Spleen (tissue), 11 donors: Measurements from ENCODE around the gene CRB1. TPM values are rescaled to one million over a fixed set of nuclear protein-coding genes. Genes with fewer than 3 reads are reported as not detected.

Experiments
- DNase-seq: peaks from one replicate; pipeline ENCODE4 v3.0.0-alpha.2; 2020
- H3K27ac ChIP-seq, 8 donors: fragments of 200-600 bp; sonication (generic) in 7 of 8; 1 replicate in 4 of 8; 2 replicates in 4 of 8; pipeline versions ENCODE4 v1.5.0 to v1.8.0; 2016 to 2021; ENCODE audit warnings: inconsistent platforms in 4 of 8, mild to moderate bottlenecking in 4 of 8, moderate library complexity in 1 of 8
- H3K27me3 ChIP-seq, 7 donors: fragments of 200-600 bp; sonication (generic) in 6 of 7; replicated peaks in 1 of 7; 1 replicate in 4 of 7; 2 replicates in 3 of 7; pipeline versions ENCODE4 v1.5.0 to v1.8.0; 2016 to 2021; ENCODE audit warnings: inconsistent platforms in 3 of 7, mild to moderate bottlenecking in 1 of 7
- H3K36me3 ChIP-seq, 6 donors: fragments of 200-600 bp; sonication (generic) in 5 of 6; 1 replicate in 4 of 6; 2 replicates in 2 of 6; pipeline versions ENCODE4 v1.5.0 to v1.8.0; 2016 to 2021; ENCODE audit warnings: inconsistent platforms in 2 of 6
- H3K4me1 ChIP-seq, 6 donors: fragments of 200-600 bp; sonication (generic) in 5 of 6; 1 replicate in 3 of 6; 2 replicates in 3 of 6; pipeline versions ENCODE4 v1.5.0 to v1.8.0; 2016 to 2021; ENCODE audit warnings: inconsistent platforms in 3 of 6
- H3K4me3 ChIP-seq, 8 donors: fragments of 200-600 bp; sonication (generic) in 7 of 8; 1 replicate in 4 of 8; 2 replicates in 4 of 8; pipeline versions ENCODE4 v1.5.0 to v1.8.0; 2016 to 2021; ENCODE audit warnings: inconsistent platforms in 4 of 8, mild to moderate bottlenecking in 4 of 8, moderate library complexity in 2 of 8
- H3K9me3 ChIP-seq, 8 donors: fragments of 200-600 bp; sonication (generic) in 7 of 8; 1 replicate in 4 of 8; 2 replicates in 4 of 8; pipeline versions ENCODE4 v1.5.0 to v1.8.0; 2016 to 2021; ENCODE audit warnings: inconsistent platforms in 4 of 8
- CTCF ChIP-seq, 11 experiments: fragments of 200-600 bp in 7 of 11; fragments of 450-650 bp in 4 of 11; sonication (generic) in 4 of 11; IDR thresholded peaks in 8 of 11; conservative IDR thresholded peaks in 3 of 11; 1 replicate in 7 of 11; 2 replicates in 4 of 11; pipeline versions ENCODE4 v1.4.0 to v1.8.0; 2016 to 2021; ENCODE audit warnings: antibody characterized with exemption in 11 of 11, inconsistent platforms in 4 of 11, mild to moderate bottlenecking in 1 of 11
- POLR2A ChIP-seq, 3 donors: fragments of 450-650 bp; IDR thresholded peaks; one replicate each; pipeline ENCODE4 v1.5.1; 2017; ENCODE audit warnings: antibody characterized with exemption in 3 of 3, mild to moderate bottlenecking in 1 of 3
- POLR2AphosphoS5 ChIP-seq, 3 donors: sonication (generic); formaldehyde crosslinking; IDR thresholded peaks; one replicate each; pipeline ENCODE4 v1.5.1; 2017; ENCODE audit warnings: antibody characterized with exemption in 3 of 3
- WGBS, 5 donors: extraction: QIAGEN DNeasy Blood & Tissue Kit in 3 of 5; methylation state at CpG; one replicate each; pipeline versions ENCODE4 v1.1.5 to v1.1.7; 2013 to 2018; 5-methylcytosine and 5-hydroxymethylcytosine counted together
- intact Hi-C: fragments of 100-400 bp; cut with DNase I; formaldehyde crosslinking; loops from one replicate; pipeline ENCODE4 v1.15.0; 2023; ENCODE audit warnings: low total_unique reads
- polyA plus RNA-seq, 3 donors: library from polyadenylated mRNA; stranded (reverse); fragments of 200-250 nt; gene quantifications; one replicate each; pipeline ENCODE4 v1.2.1, GENCODE V29; 2013
- total RNA-seq, 7 donors: library from RNA; depleted of rRNA in 3 of 7; stranded (reverse); fragments of >200 nt in 3 of 7; fragmentation: NEBNext Ultra II Directional in 4 of 7; extraction: Animal tissue kit (Norgen Biotek cat#: 25700) in 4 of 7; gene quantifications; one replicate each; pipeline versions ENCODE4 v1.1.0 to v1.2.1, GENCODE V29; 2016 to 2021
- donor health status: healthy with polysubstance abuse.
- donor health status: DM: no; HTN: no; CAD: no; lungs with moderate emphysema.
- donor health status: DM: no; HTN: no; CAD: no.
- donor health status: Bipolar disorder and iron deficiency.
- donor health status: healthy.
- donor health status: DM: no; HTN: no; CAD: no.
- donor health status: DM: yes; HTN: yes; CAD: no.

The CRB1 gene
- total and polyA plus RNA-seq, 10 donors: 0.05 to 0.49 (median 0.20) TPM; not detected in 1

- H3K4me1 ChIP-seq: no peaks in the 10 kb centered on the region
- no peaks in the 10 kb centered on the region for H3K27me3 ChIP-seq
- 82 to 92% (median 87%) methylated on average over 4 of the region's 4 CpGs for WGBS, 5 donors
- H3K9me3 ChIP-seq: peaks cover 0 to 3% (median 0%) of the 10 kb centered on the region in 8 donors
- no peak overlapping the region for H3K27ac ChIP-seq
- TF ChIP-seq POLR2AphosphoS5 (IDR thresholded peaks at IDR 0.05) (no peak), POLR2A (IDR thresholded peaks at IDR 0.05) (no peak), CTCF (IDR thresholded peaks at IDR 0.05 in 8 of 11, conservative IDR thresholded peaks at IDR 0.05 in 3 of 11) (no peak)
- H3K36me3 ChIP-seq: no peaks in the 10 kb centered on the region
- intact Hi-C loops: no loop called here
- no peak overlapping the region for H3K4me3 ChIP-seq
- no peak for DNase-seq
Measured at GRCh38 chr1:197311081-197311480, 43.0 kb downstream of the CRB1 start.

GRCh38 chr1:197312163-197312562 is 44.1 kb downstream of the CRB1 start:
- 83 to 90% (median 85%) methylated on average over 5 of the region's 5 CpGs for WGBS, 5 donors
- H3K9me3 ChIP-seq: peaks cover 0 to 3% (median 0%) of the 10 kb centered on the region in 8 donors
- intact Hi-C loops: no loop called here
- no peak overlapping the region for H3K4me3 ChIP-seq
- DNase-seq: no peak
- H3K36me3 ChIP-seq: no peaks in the 10 kb centered on the region
- no peaks in the 10 kb centered on the region for H3K27me3 ChIP-seq
- no peak overlapping the region for H3K27ac ChIP-seq
- TF ChIP-seq POLR2A (IDR thresholded peaks at IDR 0.05): no peak
- no peak for TF ChIP-seq POLR2AphosphoS5 (IDR thresholded peaks at IDR 0.05)
- TF ChIP-seq CTCF (IDR thresholded peaks at IDR 0.05 in 8 of 11, conservative IDR thresholded peaks at IDR 0.05 in 3 of 11): no peak
- no peaks in the 10 kb centered on the region for H3K4me1 ChIP-seq

GRCh38 chr1:197313713-197314112 is 45.7 kb downstream of the CRB1 start:
- H3K9me3 ChIP-seq: no peaks in the 10 kb centered on the region
- H3K4me1 ChIP-seq: no peaks in the 10 kb centered on the region
- H3K4me3 ChIP-seq: no peak overlapping the region
- no peaks in the 10 kb centered on the region for H3K27me3 ChIP-seq
- H3K36me3 ChIP-seq: no peaks in the 10 kb centered on the region
- TF ChIP-seq POLR2A (IDR thresholded peaks at IDR 0.05): no peak
- no peak for TF ChIP-seq POLR2AphosphoS5 (IDR thresholded peaks at IDR 0.05)
- TF ChIP-seq CTCF (IDR thresholded peaks at IDR 0.05 in 8 of 11, conservative IDR thresholded peaks at IDR 0.05 in 3 of 11): no peak
- no peak overlapping the region for H3K27ac ChIP-seq
- intact Hi-C loops: no loop called here
- 55 to 87% (median 70%) methylated on average over 5 of the region's 5 CpGs for WGBS, 5 donors
- no peak for DNase-seq

- Histone ChIP-seq H3K27ac (no peak overlapping the region), H3K9me3 (no peaks in the 10 kb centered on the region), H3K36me3 (no peaks in the 10 kb centered on the region), H3K27me3 (no peaks in the 10 kb centered on the region), H3K4me1 (no peaks in the 10 kb centered on the region), H3K4me3 (no peak overlapping the region)
- TF ChIP-seq POLR2AphosphoS5 (IDR thresholded peaks at IDR 0.05): no peak
- no peak for TF ChIP-seq CTCF (IDR thresholded peaks at IDR 0.05 in 8 of 11, conservative IDR thresholded peaks at IDR 0.05 in 3 of 11)
- TF ChIP-seq POLR2A (IDR thresholded peaks at IDR 0.05): no peak
- intact Hi-C loops: no loop called here
- DNase-seq: no peak
Measured at GRCh38 chr1:197314682-197315081, 46.6 kb downstream of the CRB1 start.
